Suprapubic skin (tissue), 4 donors: ENCODE measurements around the gene GNAZ. TPM values are rescaled to one million over a fixed set of nuclear protein-coding genes. Genes with fewer than 3 reads are reported as not detected.
"Not testable (repeated sequence)": the region's sequence is repeated elsewhere in the genome, so short reads cannot be mapped to it uniquely, and the experiment has no call there.

Experiments used
- DNase-seq, 2 donors: peaks; one replicate each; pipeline ENCODE4 v3.0.0-alpha.2; 2019; ENCODE audit warnings: low spot score in 2 of 2
- H3K27ac ChIP-seq: fragments of 200-600 bp; sonication (generic); one replicate; pipeline ENCODE4 v1.5.1; 2019
- H3K27me3 ChIP-seq: fragments of 200-600 bp; sonication (generic); one replicate; pipeline ENCODE4 v1.5.1; 2019
- H3K36me3 ChIP-seq: fragments of 200-600 bp; sonication (generic); one replicate; pipeline ENCODE4 v1.5.1; 2019
- H3K4me1 ChIP-seq: fragments of 200-600 bp; sonication (generic); one replicate; pipeline ENCODE4 v1.5.1; 2019
- H3K4me3 ChIP-seq: fragments of 200-600 bp; sonication (generic); one replicate; pipeline ENCODE4 v1.5.1; 2019; ENCODE audit warnings: mild to moderate bottlenecking
- H3K9me3 ChIP-seq: fragments of 200-600 bp; sonication (generic); one replicate; pipeline ENCODE4 v1.5.1; 2019
- CTCF ChIP-seq, 2 donors: fragments of 200-600 bp in 1 of 2; fragments of 450-650 bp in 1 of 2; sonication (generic) in 1 of 2; IDR thresholded peaks; one replicate each; pipeline ENCODE4 v1.5.1; 2016 to 2019; ENCODE audit warnings: antibody characterized with exemption in 2 of 2, mild to moderate bottlenecking in 1 of 2, moderate library complexity in 1 of 2
- EP300 ChIP-seq: sonication (generic); formaldehyde crosslinking; IDR thresholded peaks from one replicate; pipeline ENCODE4 v1.6.1; 2017; ENCODE audit warnings: antibody characterized with exemption
- POLR2A ChIP-seq, 2 donors: fragments of 450-650 bp; IDR thresholded peaks; one replicate each; pipeline ENCODE4 v1.6.1; 2017; ENCODE audit warnings: antibody characterized with exemption in 2 of 2, mild to moderate bottlenecking in 2 of 2, moderate library complexity in 2 of 2
- POLR2AphosphoS5 ChIP-seq, 3 donors: sonication (generic); formaldehyde crosslinking; IDR thresholded peaks; one replicate each; pipeline ENCODE4 v1.6.1; 2017; ENCODE audit warnings: antibody characterized with exemption in 3 of 3
- WGBS: methylation state at CpG from one replicate; pipeline ENCODE4 v1.1.5; 2018; 5-methylcytosine and 5-hydroxymethylcytosine counted together
- total RNA-seq, 4 donors: library from RNA; depleted of rRNA; stranded (reverse); fragments of >200 nt; gene quantifications; one replicate each; pipeline ENCODE4 v1.1.0, GENCODE V29; 2016

GNAZ gene
- total RNA-seq = 1 to 10 TPM; 2.1 to 5.8 (median 3.0) TPM

GRCh38 chr22:23070418-23071229 lies at the start of gene GNAZ:
GNAZ (plus strand) TSS chr22:23070519; CDS start chr22:23095696, 25,177 bp downstream.
- H3K36me3 ChIP-seq = no peaks in the 10 kb centered on the region
- H3K9me3 ChIP-seq = no peaks in the 10 kb centered on the region
- peak within 1 kb of the TSS; percentile 62 for H3K4me3 ChIP-seq
- TF ChIP-seq CTCF (IDR thresholded peaks at IDR 0.05) (no peak), EP300 (no peak), POLR2AphosphoS5 (IDR thresholded peaks at IDR 0.05) (no peak), POLR2A (IDR thresholded peaks at IDR 0.05) (no peak)
- DNase-seq = peak; percentile 70 to 77
- peaks cover 20% of the 10 kb centered on the region for H3K4me1 ChIP-seq
- no peaks in the 10 kb centered on the region for H3K27me3 ChIP-seq
- no peak within 1 kb of the TSS for H3K27ac ChIP-seq
- WGBS = 1% methylated on average over 10 of the region's 87 CpGs

GRCh38 chr22:23020659-23021293 lies 49.5 kb upstream of the GNAZ start:
- no peak overlapping the region for H3K4me3 ChIP-seq
- no peaks in the 10 kb centered on the region for H3K36me3 ChIP-seq
- TF ChIP-seq POLR2AphosphoS5 (IDR thresholded peaks at IDR 0.05) (no peak), EP300 (no peak), CTCF (IDR thresholded peaks at IDR 0.05) (no peak), POLR2A (IDR thresholded peaks at IDR 0.05) (no peak)
- no peaks in the 10 kb centered on the region for H3K4me1 ChIP-seq
- H3K27me3 ChIP-seq = peaks cover 5% of the 10 kb centered on the region
- H3K9me3 ChIP-seq = no peaks in the 10 kb centered on the region
- no peak for DNase-seq
- H3K27ac ChIP-seq = no peak overlapping the region

GRCh38 chr22:23021660-23022353 lies 48.5 kb upstream of the GNAZ start:
- 82% methylated on average over 3 of the region's 3 CpGs for WGBS
- H3K27ac ChIP-seq, H3K27me3 ChIP-seq, DNase-seq, H3K9me3 ChIP-seq, H3K4me3 ChIP-seq, H3K4me1 ChIP-seq, H3K36me3 ChIP-seq: not testable (repeated sequence)

GRCh38 chr22:23023294-23023693 lies 47.0 kb upstream of the GNAZ start:
- 58% methylated on average over 2 of the region's 2 CpGs for WGBS
- H3K36me3 ChIP-seq = no peaks in the 10 kb centered on the region
- no peaks in the 10 kb centered on the region for H3K9me3 ChIP-seq
- no peak overlapping the region for H3K27ac ChIP-seq
- TF ChIP-seq POLR2A (IDR thresholded peaks at IDR 0.05) (no peak), EP300 (no peak), CTCF (IDR thresholded peaks at IDR 0.05) (no peak), POLR2AphosphoS5 (IDR thresholded peaks at IDR 0.05) (no peak)
- H3K4me1 ChIP-seq = no peaks in the 10 kb centered on the region
- DNase-seq = no peak
- no peaks in the 10 kb centered on the region for H3K27me3 ChIP-seq
- no peak overlapping the region for H3K4me3 ChIP-seq

GRCh38 chr22:23026777-23027176 lies 43.5 kb upstream of the GNAZ start:
- H3K27me3 ChIP-seq = no peaks in the 10 kb centered on the region
- H3K9me3 ChIP-seq = no peaks in the 10 kb centered on the region
- H3K36me3 ChIP-seq = no peaks in the 10 kb centered on the region
- no peaks in the 10 kb centered on the region for H3K4me1 ChIP-seq
- 90% methylated on average over 10 of the region's 10 CpGs for WGBS
- no peak for TF ChIP-seq POLR2A (IDR thresholded peaks at IDR 0.05)
- no peak overlapping the region for H3K4me3 ChIP-seq
- DNase-seq = no peak
- H3K27ac ChIP-seq = no peak overlapping the region

GRCh38 chr22:23027849-23028248 lies 42.5 kb upstream of the GNAZ start:
- H3K36me3 ChIP-seq, H3K4me3 ChIP-seq, H3K9me3 ChIP-seq, H3K4me1 ChIP-seq, DNase-seq, H3K27me3 ChIP-seq, H3K27ac ChIP-seq: not testable (repeated sequence)
